Measurements from ENCODE around the gene NCAPG.

GRCh38 chr4:17766826-17767458, 43.8 kb upstream of the NCAPG start:
- TF ChIP-seq CTCF (IDR thresholded peaks at IDR 0.05 in 8 of 11, conservative IDR thresholded peaks at IDR 0.05 in 3 of 11), result no peak
- TF ChIP-seq POLR2AphosphoS5 (IDR thresholded peaks at IDR 0.05), result no peak
- TF ChIP-seq POLR2A (IDR thresholded peaks at IDR 0.05), result no peak

Measured in spleen (tissue), 7 donors.